ENCODE results near the gene SCYL3.
"Not testable (repeated sequence)": the region's sequence is repeated elsewhere in the genome, so short reads cannot be mapped to it uniquely, and the experiment has no call there.

Gene SCYL3

DNA sequence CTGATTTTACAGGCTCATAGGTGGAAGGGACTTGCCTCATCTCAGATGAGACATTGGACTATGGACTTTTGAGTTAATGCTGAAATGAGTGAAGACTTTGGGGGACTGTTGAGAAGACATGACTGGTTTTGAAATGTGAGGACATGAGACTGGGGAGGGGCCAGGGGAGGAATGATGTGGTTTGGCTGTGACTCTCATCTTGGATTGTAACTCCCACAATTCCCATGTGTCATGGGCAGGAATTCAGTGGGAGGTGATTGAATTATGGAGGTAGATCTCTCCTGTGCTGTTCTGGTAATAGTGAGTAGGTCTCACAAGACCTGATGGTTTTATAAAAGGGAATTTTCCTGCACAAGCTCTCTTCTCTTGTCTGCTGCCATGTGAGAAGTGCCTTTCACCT lies 20.8 kb downstream of the SCYL3 start:
- Histone ChIP-seq H3K4me3 (ENCODE audit: low read depth in 1 of 2, low read length in 2 of 2) (no peak overlapping the region), H3K4me1 (ENCODE audit: control insufficient read depth in 1 of 2, insufficient read depth in 2 of 2, low read length in 2 of 2) (no peaks in the 10 kb centered on the region), H3K27me3 (ENCODE audit: control insufficient read depth in 1 of 2, insufficient read depth in 2 of 2, low read length in 2 of 2) (no peaks in the 10 kb centered on the region), H3K9me3 (ENCODE audit: control insufficient read depth in 1 of 2, low read length in 2 of 2) (peaks cover 0 to 2% of the 10 kb centered on the region in 2 donors), H3K27ac (ENCODE audit: low read depth, low read length) (no peak overlapping the region), H3K36me3 (ENCODE audit: control insufficient read depth in 1 of 2, insufficient read depth in 2 of 2, low read length in 2 of 2) (peaks cover 44 to 84% of the 10 kb centered on the region in 2 donors), H3K9ac (ENCODE audit: low read depth in 1 of 2, low read length in 2 of 2) (no peak overlapping the region)

- H3K4me1 ChIP-seq (ENCODE audit: control insufficient read depth in 1 of 2, insufficient read depth in 2 of 2, low read length in 2 of 2); H3K9ac ChIP-seq (ENCODE audit: low read depth in 1 of 2, low read length in 2 of 2); H3K27ac ChIP-seq (ENCODE audit: low read depth, low read length); H3K27me3 ChIP-seq (ENCODE audit: control insufficient read depth in 1 of 2, insufficient read depth in 2 of 2, low read length in 2 of 2); H3K9me3 ChIP-seq (ENCODE audit: control insufficient read depth in 1 of 2, low read length in 2 of 2); H3K4me3 ChIP-seq (ENCODE audit: low read depth in 1 of 2, low read length in 2 of 2): not testable (repeated sequence)
- H3K36me3 ChIP-seq (ENCODE audit: control insufficient read depth in 1 of 2, insufficient read depth in 2 of 2, low read length in 2 of 2): peaks cover 49 to 88% of the 10 kb centered on the region in 2 donors
Measured at GRCh38 chr1:169871988-169872387, 21.7 kb downstream of the SCYL3 start.

GRCh38 chr1:169869426-169869825 lies 24.3 kb downstream of the SCYL3 start:
- no peak overlapping the region for H3K27ac ChIP-seq (ENCODE audit: low read depth, low read length)
- no peak overlapping the region for H3K9ac ChIP-seq (ENCODE audit: low read depth in 1 of 2, low read length in 2 of 2)
- peaks cover 0 to 2% of the 10 kb centered on the region in 2 donors for H3K9me3 ChIP-seq (ENCODE audit: control insufficient read depth in 1 of 2, low read length in 2 of 2)
- H3K27me3 ChIP-seq (ENCODE audit: control insufficient read depth in 1 of 2, insufficient read depth in 2 of 2, low read length in 2 of 2): no peaks in the 10 kb centered on the region
- H3K36me3 ChIP-seq (ENCODE audit: control insufficient read depth in 1 of 2, insufficient read depth in 2 of 2, low read length in 2 of 2): peaks cover 47 to 94% of the 10 kb centered on the region in 2 donors
- H3K4me1 ChIP-seq (ENCODE audit: control insufficient read depth in 1 of 2, insufficient read depth in 2 of 2, low read length in 2 of 2): no peaks in the 10 kb centered on the region
- no peak overlapping the region for H3K4me3 ChIP-seq (ENCODE audit: low read depth in 1 of 2, low read length in 2 of 2)

GRCh38 chr1:169868978-169869377 lies 24.7 kb downstream of the SCYL3 start:
- no peaks in the 10 kb centered on the region for H3K27me3 ChIP-seq (ENCODE audit: control insufficient read depth in 1 of 2, insufficient read depth in 2 of 2, low read length in 2 of 2)
- H3K9ac ChIP-seq (ENCODE audit: low read depth in 1 of 2, low read length in 2 of 2): no peak overlapping the region
- H3K36me3 ChIP-seq (ENCODE audit: control insufficient read depth in 1 of 2, insufficient read depth in 2 of 2, low read length in 2 of 2): peaks cover 48 to 94% of the 10 kb centered on the region in 2 donors
- no peaks in the 10 kb centered on the region for H3K4me1 ChIP-seq (ENCODE audit: control insufficient read depth in 1 of 2, insufficient read depth in 2 of 2, low read length in 2 of 2)
- no peak overlapping the region for H3K4me3 ChIP-seq (ENCODE audit: low read depth in 1 of 2, low read length in 2 of 2)
- H3K9me3 ChIP-seq (ENCODE audit: control insufficient read depth in 1 of 2, low read length in 2 of 2): peaks cover 0 to 2% of the 10 kb centered on the region in 2 donors
- H3K27ac ChIP-seq (ENCODE audit: low read depth, low read length): no peak overlapping the region

DNA sequence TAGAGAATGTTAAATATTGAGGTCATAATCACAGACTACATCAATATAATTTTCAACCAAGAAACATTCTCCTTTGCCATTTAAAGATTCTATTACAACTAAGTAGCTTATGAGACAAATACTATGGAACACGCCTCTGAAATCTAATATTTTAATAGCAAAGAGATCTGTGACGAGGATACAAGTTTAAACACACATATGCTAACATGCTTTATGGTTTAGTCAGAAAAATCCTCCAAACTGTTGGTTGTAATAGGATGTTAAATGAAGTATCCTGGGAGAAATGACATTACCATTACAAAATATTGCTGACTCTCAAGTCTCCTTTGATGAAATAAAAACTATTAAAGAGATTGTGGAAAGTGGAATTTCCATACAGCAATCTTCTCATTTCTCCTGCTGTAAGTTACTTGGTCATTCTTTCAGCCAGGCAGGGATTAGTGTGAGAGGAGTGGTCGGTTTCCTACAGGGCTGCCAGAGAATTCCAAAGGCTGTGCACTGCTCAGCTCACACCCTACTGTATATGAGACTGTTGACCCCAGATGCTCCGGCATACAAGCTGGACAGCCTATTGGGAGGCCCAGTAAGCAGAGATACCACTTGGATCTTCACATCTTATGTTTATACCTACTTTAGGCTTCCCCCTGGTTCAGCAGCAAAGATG lies 26.6 kb downstream of the SCYL3 start:
- Histone ChIP-seq H3K9me3 (ENCODE audit: control insufficient read depth in 1 of 2, low read length in 2 of 2) (peaks cover 0 to under 1% of the 10 kb centered on the region in 2 donors), H3K27me3 (ENCODE audit: control insufficient read depth in 1 of 2, insufficient read depth in 2 of 2, low read length in 2 of 2) (no peaks in the 10 kb centered on the region), H3K4me1 (ENCODE audit: control insufficient read depth in 1 of 2, insufficient read depth in 2 of 2, low read length in 2 of 2) (no peaks in the 10 kb centered on the region), H3K4me3 (ENCODE audit: low read depth in 1 of 2, low read length in 2 of 2) (no peak overlapping the region), H3K9ac (ENCODE audit: low read depth in 1 of 2, low read length in 2 of 2) (no peak overlapping the region), H3K36me3 (ENCODE audit: control insufficient read depth in 1 of 2, insufficient read depth in 2 of 2, low read length in 2 of 2) (peaks cover 42 to 92% of the 10 kb centered on the region in 2 donors), H3K27ac (ENCODE audit: low read depth, low read length) (no peak overlapping the region)

DNA sequence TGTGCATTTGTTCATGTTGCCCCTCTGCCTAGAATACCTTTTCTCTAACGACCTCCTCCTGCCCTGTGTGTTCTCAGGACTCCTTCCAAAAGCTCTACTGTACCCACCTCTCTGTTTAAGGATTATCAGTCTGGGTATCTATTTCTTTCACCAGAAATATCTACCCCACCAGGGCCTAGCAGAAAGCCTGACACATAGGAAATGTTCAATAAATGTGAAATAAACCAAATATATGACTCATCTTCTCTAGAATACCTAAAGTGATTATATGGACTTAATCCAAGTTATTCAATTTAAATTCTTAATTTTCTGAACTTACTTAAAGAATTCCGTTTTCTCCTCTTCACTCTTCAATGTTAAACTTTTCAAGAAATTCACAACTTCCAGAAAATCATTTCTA lies 27.1 kb downstream of the SCYL3 start:
- Histone ChIP-seq H3K9ac (ENCODE audit: low read depth in 1 of 2, low read length in 2 of 2) (no peak overlapping the region), H3K4me3 (ENCODE audit: low read depth in 1 of 2, low read length in 2 of 2) (no peak overlapping the region), H3K4me1 (ENCODE audit: control insufficient read depth in 1 of 2, insufficient read depth in 2 of 2, low read length in 2 of 2) (no peaks in the 10 kb centered on the region), H3K27me3 (ENCODE audit: control insufficient read depth in 1 of 2, insufficient read depth in 2 of 2, low read length in 2 of 2) (no peaks in the 10 kb centered on the region), H3K9me3 (ENCODE audit: control insufficient read depth in 1 of 2, low read length in 2 of 2) (no peaks in the 10 kb centered on the region), H3K36me3 (ENCODE audit: control insufficient read depth in 1 of 2, insufficient read depth in 2 of 2, low read length in 2 of 2) (peaks cover 41 to 91% of the 10 kb centered on the region in 2 donors), H3K27ac (ENCODE audit: low read depth, low read length) (no peak overlapping the region)

DNA sequence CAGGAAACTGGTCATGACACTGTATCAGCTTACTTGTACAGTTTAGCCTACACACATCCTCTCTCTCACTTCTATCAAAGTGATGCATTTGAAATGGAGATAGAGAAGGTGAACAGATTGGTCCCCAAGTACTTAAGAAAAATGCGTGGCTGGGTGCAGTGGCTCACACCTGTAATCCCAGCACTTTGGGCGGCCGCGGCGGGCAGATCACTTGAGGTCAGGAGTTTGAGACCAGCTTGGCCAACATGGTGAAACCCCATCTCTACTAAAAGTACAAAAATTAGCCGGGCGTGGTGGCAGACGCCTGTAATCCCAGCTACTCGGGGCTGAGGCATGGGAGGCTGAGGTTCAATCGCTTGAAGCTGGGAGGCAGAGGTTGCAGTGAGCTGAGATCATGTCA lies 29.2 kb downstream of the SCYL3 start:
- not testable (repeated sequence) for H3K27me3 ChIP-seq (ENCODE audit: control insufficient read depth in 1 of 2, insufficient read depth in 2 of 2, low read length in 2 of 2); H3K9me3 ChIP-seq (ENCODE audit: control insufficient read depth in 1 of 2, low read length in 2 of 2); H3K4me3 ChIP-seq (ENCODE audit: low read depth in 1 of 2, low read length in 2 of 2); H3K4me1 ChIP-seq (ENCODE audit: control insufficient read depth in 1 of 2, insufficient read depth in 2 of 2, low read length in 2 of 2); H3K9ac ChIP-seq (ENCODE audit: low read depth in 1 of 2, low read length in 2 of 2); H3K27ac ChIP-seq (ENCODE audit: low read depth, low read length)
- H3K36me3 ChIP-seq (ENCODE audit: control insufficient read depth in 1 of 2, insufficient read depth in 2 of 2, low read length in 2 of 2): peaks cover 45 to 92% of the 10 kb centered on the region in 2 donors

GRCh38 chr1:169860750-169861149 lies 32.9 kb downstream of the SCYL3 start:
- no peaks in the 10 kb centered on the region for H3K4me1 ChIP-seq (ENCODE audit: control insufficient read depth in 1 of 2, insufficient read depth in 2 of 2, low read length in 2 of 2)
- no peak overlapping the region for H3K4me3 ChIP-seq (ENCODE audit: low read depth in 1 of 2, low read length in 2 of 2)
- H3K9me3 ChIP-seq (ENCODE audit: control insufficient read depth in 1 of 2, low read length in 2 of 2): no peaks in the 10 kb centered on the region
- H3K9ac ChIP-seq (ENCODE audit: low read depth in 1 of 2, low read length in 2 of 2): no peak overlapping the region
- no peaks in the 10 kb centered on the region for H3K27me3 ChIP-seq (ENCODE audit: control insufficient read depth in 1 of 2, insufficient read depth in 2 of 2, low read length in 2 of 2)
- peaks cover 30 to 83% of the 10 kb centered on the region in 2 donors for H3K36me3 ChIP-seq (ENCODE audit: control insufficient read depth in 1 of 2, insufficient read depth in 2 of 2, low read length in 2 of 2)
- H3K27ac ChIP-seq (ENCODE audit: low read depth, low read length): no peak overlapping the region

DNA sequence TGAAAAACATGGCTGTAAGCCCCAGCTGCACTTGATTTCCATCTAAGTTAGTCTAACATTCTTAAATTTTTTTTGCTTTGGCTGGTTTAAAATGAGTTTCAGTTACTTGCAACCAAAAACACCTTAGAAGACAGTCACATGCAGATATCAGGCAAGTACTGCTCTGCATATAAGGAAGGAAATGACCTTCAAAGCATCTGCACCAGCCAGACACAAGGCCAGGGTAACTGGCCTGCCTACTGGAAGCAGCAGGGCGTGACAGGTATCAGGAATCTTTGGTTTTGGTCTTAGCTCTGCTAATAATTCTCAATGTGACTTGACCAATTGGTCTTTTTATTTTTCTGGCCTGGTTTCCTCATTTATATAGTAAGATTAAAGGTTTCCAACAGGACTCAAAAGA lies 33.5 kb downstream of the SCYL3 start:
- peaks cover 36 to 83% of the 10 kb centered on the region in 2 donors for H3K36me3 ChIP-seq (ENCODE audit: control insufficient read depth in 1 of 2, insufficient read depth in 2 of 2, low read length in 2 of 2)
- H3K9ac ChIP-seq (ENCODE audit: low read depth in 1 of 2, low read length in 2 of 2): no peak overlapping the region
- H3K4me3 ChIP-seq (ENCODE audit: low read depth in 1 of 2, low read length in 2 of 2): no peak overlapping the region
- H3K4me1 ChIP-seq (ENCODE audit: control insufficient read depth in 1 of 2, insufficient read depth in 2 of 2, low read length in 2 of 2): no peaks in the 10 kb centered on the region
- no peaks in the 10 kb centered on the region for H3K9me3 ChIP-seq (ENCODE audit: control insufficient read depth in 1 of 2, low read length in 2 of 2)
- no peaks in the 10 kb centered on the region for H3K27me3 ChIP-seq (ENCODE audit: control insufficient read depth in 1 of 2, insufficient read depth in 2 of 2, low read length in 2 of 2)
- H3K27ac ChIP-seq (ENCODE audit: low read depth, low read length): no peak overlapping the region

GRCh38 chr1:169859001-169859400 lies 34.7 kb downstream of the SCYL3 start:
- Histone ChIP-seq H3K4me1 (ENCODE audit: control insufficient read depth in 1 of 2, insufficient read depth in 2 of 2, low read length in 2 of 2) (no peaks in the 10 kb centered on the region), H3K4me3 (ENCODE audit: low read depth in 1 of 2, low read length in 2 of 2) (no peak overlapping the region), H3K36me3 (ENCODE audit: control insufficient read depth in 1 of 2, insufficient read depth in 2 of 2, low read length in 2 of 2) (peaks cover 38 to 83% of the 10 kb centered on the region in 2 donors), H3K27me3 (ENCODE audit: control insufficient read depth in 1 of 2, insufficient read depth in 2 of 2, low read length in 2 of 2) (no peaks in the 10 kb centered on the region), H3K27ac (ENCODE audit: low read depth, low read length) (no peak overlapping the region), H3K9ac (ENCODE audit: low read depth in 1 of 2, low read length in 2 of 2) (no peak overlapping the region), H3K9me3 (ENCODE audit: control insufficient read depth in 1 of 2, low read length in 2 of 2) (no peaks in the 10 kb centered on the region)

Measured in duodenal mucosa (tissue), 2 donors.